Body of pancreas (tissue), 4 donors: ENCODE results near the gene UBASH3A.

ENCODE experiments used
- POLR2A ChIP-seq, 3 donors: fragments of 450-650 bp; IDR thresholded peaks; one replicate each; pipeline ENCODE4 v1.6.1; 2016; ENCODE audit warnings: antibody characterized with exemption in 3 of 3, mild to moderate bottlenecking in 2 of 3
- TF ChIP-seq, protein P1 (sequence below), 7 experiments: fragments of 450-650 bp in 4 of 7; fragments of 200-600 bp in 3 of 7; sonication (generic) in 3 of 7; IDR thresholded peaks; one replicate each; pipeline ENCODE4 v1.5.1; 2016 to 2019; ENCODE audit warnings: antibody characterized with exemption in 7 of 7

DNA sequence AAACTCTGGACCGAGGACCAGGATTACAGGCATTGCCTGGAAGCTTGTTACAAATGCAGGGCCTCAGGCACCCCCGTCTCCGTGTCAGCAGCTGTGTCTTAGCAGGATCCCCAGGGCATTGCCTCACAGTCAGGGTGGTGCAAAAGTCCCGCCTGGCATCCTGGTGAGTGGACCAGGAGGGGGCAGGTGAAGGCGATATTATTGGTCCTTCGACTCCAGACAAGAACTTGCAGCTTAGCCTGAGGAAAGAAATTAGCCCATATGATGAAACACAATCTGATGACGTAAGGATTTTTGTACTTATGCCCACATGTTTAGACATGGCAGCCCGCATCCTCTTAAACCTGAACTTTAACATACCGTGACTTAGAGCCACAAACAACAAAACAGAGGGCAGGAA, 51.5 kb downstream of the UBASH3A start:
- TF ChIP-seq, protein P1, sequence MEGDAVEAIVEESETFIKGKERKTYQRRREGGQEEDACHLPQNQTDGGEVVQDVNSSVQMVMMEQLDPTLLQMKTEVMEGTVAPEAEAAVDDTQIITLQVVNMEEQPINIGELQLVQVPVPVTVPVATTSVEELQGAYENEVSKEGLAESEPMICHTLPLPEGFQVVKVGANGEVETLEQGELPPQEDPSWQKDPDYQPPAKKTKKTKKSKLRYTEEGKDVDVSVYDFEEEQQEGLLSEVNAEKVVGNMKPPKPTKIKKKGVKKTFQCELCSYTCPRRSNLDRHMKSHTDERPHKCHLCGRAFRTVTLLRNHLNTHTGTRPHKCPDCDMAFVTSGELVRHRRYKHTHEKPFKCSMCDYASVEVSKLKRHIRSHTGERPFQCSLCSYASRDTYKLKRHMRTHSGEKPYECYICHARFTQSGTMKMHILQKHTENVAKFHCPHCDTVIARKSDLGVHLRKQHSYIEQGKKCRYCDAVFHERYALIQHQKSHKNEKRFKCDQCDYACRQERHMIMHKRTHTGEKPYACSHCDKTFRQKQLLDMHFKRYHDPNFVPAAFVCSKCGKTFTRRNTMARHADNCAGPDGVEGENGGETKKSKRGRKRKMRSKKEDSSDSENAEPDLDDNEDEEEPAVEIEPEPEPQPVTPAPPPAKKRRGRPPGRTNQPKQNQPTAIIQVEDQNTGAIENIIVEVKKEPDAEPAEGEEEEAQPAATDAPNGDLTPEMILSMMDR (IDR thresholded peaks at IDR 0.05), result no peak
- no peak for TF ChIP-seq POLR2A (IDR thresholded peaks at IDR 0.05)
